Measurements from ENCODE around the gene GABBR1.
"Not testable (repeated sequence)": the region's sequence is repeated elsewhere in the genome, so short reads cannot be mapped to it uniquely, and the experiment has no call there.

The GABBR1 gene

DNA sequence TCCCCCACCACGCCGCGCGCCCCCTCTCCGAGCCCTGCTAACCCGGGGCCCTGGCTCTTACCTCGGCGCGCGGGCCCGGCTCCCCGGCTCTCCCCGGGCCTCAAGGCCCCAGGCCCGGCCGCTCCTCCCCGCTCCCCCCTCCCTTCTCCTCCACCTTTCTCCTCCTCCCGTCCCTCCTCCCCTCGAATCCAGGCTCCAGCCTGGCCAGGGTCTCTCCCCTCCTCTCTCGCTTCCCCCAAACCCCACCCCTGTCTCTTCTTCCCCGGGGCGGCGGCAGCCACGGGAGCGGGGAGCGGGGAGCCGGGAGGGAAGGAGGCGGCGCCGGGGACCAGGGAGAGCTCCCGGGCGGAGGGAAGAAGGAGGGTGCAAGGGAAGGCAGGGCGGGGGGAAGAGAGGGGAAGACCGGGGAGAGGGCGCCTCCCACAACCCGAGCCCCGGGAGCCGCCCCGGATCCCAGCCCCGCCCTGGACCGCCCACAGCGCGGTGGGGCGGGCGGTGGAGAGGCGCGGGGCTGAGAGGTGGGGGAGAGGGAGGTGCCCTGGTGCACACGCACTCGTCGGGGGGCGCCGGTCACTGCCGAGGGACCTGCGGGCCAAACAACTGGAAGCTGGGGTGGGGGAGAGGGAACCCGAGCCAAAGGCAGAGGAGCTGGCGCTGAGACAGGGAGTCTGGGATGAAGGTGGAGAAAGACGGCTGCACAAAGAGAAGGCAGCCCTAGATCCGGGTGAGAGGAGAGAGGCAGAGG lies at the start of gene GABBR1:
Gene GABBR1 (minus strand): TSS at position 395 of the 745 bp plus-strand sequence. CDS start 798 bp downstream, outside the sequence.
- peak; percentile 65 for DNase-seq

DNA sequence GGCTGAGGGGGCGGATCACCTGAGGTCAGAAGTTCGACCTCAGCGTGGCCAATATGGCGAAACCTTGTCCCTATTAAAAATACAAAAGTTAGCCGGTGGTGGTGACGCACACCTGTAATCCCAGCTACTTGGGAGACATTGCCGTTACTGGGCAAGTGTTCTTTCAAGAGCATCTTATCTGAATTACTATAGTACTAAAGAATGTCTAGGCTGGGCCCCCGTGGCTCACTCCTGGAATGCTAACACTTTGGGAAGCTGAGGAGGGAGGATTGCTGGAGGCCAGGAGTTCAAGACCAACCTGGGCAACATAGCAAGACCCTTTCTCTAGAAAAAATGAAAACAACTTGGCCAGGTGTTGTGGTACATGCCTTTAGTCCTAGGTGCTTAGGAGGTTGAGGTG lies 48.8 kb upstream of the GABBR1 start:
- DNase-seq, result no peak

DNA sequence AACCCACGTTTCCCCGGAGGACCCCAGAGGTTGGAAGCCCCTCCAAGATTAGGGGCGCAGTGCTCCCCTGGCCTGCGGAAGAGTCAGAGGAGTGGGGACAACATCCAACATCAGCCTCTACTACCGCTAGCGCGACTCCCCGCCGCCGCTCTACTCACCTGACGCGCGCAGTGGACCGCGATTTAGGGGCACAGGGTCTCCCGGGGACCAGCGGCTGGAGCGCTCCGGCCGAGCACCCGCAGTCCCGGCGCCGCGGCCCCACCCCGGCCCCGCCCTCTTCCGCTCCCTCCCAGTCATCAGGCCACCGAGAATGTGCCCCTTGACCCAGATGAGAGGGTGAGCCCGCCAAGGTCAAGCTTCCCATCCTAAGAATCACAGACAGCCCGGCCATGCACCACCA lies 47.9 kb upstream of the GABBR1 start, which contains the start of gene ZFP57:
Gene ZFP57 (minus strand): TSS at position 249 of the 400 bp plus-strand sequence. CDS start 4,149 bp downstream, outside the sequence.
- no peak for DNase-seq

DNA sequence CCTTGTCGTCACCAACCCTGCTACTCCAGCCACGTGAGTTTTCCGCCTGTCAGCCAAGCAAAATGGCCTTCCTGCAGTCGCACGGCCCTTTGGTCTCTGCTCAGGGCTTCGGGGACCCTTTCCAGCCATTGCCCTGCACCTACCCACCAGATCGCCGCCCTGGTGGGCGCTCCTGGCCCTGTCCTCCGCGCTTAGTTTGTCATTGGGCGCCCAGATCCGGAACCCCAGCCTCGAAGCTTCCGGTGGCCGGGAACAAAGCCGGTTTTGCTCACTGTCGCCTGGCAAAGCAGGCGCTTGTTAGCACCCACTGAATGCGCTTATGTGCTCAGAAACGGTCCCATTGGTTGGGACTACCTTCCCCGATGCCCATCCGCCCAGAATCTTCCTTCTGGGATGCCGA lies 47.4 kb upstream of the GABBR1 start:
- DNase-seq, result no peak

DNA sequence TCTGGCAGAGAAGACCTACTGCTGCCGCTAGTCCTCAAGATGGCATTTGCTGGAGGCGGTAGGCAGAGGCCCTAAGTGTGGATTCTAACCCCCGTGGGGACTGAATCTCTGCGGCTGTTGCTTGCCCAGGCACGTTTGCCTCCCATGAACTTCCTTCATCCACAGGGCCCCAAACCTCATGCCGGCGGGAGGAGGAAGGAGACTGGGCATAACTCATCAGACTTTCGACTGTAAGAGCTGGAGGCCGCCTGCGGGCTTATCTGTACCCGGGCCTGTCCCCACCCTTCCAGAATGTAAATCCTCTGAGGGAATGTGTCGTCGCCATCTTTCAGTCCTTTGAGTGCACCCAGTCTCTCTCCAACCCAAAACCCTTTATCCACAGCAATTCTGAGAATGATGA lies 47.0 kb upstream of the GABBR1 start:
- no peak for DNase-seq

DNA sequence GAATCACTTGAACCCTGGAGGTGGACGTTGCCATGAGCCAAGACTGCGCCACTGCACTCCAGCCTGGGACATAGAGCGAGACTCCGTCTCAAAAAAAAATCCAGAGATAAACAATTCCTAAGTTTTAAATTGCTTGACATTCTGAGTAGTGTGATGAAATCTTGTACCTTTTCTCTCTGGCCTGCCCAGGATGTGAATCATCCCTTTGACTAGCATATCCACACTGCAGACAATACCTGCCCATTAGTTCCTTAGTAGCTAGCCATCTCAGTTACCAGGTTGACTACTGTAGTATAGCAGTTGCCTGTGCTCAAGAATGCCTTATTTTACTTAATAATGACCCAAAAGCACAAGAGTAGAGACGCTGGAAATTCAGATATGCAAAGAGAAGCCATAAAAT lies 45.1 kb upstream of the GABBR1 start:
- DNase-seq, result no peak

DNA sequence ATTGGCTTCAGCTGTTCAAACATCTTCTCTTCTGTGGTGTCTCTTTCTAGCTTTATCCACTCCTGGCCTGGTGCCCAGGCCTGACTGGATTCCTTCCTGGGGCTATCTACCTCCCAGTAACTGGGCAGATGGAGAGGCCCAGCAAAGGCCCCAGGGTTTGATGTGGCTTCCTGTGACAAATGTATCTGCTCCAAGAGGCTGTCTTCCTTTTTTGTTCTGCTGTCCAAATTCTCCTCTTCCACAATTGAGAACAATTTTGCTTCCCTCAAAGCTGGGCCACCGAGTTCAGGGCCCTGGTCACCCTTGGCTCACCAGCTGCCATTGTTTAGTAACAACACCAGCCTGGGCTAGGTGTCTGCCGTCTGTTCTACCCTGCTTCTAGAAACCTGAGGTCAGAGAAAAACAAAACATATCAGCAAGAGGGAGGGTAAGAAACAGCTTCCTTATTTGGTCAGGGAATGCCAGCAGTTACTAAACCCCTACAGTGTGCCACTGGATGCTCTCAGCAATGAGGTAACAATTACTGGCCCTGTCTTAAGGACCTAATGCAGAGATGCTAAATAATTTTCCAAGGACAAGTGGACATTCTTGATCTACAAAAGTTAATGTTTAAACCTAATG lies 44.1 kb upstream of the GABBR1 start:
- DNase-seq, result no peak

DNA sequence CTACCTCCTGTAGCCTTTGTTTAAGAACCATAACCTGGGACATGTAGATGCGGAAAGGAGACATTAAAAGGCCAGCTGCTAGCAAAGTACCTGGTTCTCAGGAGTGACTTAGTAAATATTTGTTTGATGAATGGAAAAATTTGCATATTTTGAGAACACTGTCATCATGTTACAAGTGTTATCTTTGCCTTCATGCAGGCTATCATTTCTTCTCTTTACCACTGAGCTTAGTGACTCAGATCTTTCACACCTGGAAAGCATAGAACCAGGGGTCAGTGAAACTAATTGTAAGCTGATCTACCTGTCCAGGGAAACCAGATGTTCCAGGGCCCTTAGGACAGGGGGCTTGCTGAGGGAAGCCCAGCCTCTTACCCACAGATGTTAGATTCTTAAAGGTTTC lies 42.6 kb upstream of the GABBR1 start:
- DNase-seq, result no peak

DNA sequence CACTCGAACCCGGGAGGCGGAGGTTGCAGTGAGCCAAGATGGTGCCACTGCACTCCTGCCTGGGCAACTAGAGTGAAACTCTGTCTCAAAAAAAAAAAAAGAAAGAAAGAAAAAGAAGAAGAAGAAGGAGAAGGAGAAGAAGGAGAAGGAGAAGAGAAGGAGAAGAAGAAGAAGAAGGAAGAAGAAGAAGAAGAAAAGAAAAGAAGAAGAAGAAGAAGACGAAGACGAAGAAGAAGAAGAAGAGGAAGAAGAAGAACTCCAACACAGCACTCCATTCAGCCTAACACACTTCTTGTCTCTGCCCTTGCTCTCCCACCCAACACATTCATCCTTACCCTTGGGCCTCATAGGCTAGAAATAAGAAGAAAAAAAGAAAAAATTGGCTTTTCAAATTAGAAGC lies 41.0 kb upstream of the GABBR1 start:
- no peak for DNase-seq

DNA sequence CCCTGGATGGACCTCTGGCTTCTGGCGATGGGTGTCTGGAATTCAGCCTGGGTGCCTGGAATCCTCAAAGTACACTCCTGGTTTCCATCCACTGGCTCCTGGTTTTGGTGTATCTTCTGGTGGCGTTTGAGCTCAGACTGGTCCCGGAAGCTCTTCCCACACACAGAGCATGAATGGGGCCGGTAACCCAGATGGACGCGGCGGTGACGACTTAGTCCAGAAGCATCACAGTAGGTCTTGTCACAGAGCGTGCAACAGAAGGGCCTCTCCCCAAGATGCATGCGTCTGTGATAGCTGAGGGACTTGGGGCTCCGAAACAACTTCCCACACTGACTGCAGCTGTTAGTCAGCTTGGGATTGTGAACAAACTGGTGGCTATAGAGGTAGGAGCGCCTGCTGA lies 40.2 kb upstream of the GABBR1 start:
- no peak for DNase-seq

DNA sequence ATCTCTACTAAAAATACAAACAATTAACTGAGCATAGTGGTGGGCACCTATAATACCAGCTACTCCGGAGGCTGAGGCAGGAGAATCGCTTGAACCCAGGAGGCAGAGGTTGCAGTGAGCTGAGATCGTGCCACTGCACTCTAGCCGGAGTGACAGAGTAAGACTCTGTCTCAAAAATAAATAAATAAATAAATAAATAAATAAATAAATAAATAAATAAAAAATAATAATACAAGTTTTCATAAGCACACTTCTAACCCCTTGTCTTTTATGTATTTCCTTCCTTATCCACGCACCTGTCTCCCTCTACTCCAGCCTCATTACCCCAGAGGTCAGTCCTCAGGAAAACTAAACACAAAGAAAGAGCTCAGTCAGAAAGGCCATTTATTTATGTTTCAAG lies 39.1 kb upstream of the GABBR1 start:
- DNase-seq, result not testable (repeated sequence)

DNA sequence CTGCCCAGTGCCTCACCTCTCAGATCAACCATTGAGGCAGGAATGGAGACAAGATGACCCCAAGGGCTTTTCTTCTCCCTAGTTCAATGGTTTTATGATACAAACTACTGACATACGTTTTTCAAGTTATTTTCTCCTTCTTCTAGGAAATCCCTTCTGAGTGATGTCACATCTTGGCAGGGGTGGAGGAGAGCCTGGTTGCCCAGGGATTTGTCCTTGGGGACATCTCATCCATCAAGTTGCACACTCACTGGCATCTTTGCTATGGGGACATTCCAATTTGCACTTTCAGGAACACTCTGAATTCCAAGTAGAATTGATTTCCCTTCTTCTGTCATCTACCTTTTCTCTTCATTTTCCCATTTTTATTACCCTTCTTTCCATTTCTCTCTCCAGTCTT lies 38.0 kb upstream of the GABBR1 start:
- DNase-seq, result no peak

DNA sequence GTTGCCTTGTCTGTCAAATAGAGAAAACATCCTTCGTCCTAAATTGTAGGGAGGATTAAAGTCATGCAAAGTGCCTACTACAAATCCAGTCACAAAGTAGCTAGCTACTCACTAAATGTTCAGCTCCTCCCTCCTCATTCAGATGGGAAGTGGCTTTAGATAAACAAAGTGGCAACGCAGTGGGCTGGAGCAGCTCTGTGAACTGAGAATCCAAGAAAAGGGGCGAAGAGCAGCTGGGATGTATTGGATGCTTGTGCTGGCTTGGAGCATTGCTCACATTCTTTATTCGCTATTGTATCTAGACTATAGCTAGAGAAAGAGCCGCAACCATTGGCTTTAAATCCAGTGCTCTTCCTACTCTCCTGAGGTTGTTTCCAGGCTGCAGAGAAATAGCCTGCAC lies 34.2 kb upstream of the GABBR1 start:
- no peak for DNase-seq

DNA sequence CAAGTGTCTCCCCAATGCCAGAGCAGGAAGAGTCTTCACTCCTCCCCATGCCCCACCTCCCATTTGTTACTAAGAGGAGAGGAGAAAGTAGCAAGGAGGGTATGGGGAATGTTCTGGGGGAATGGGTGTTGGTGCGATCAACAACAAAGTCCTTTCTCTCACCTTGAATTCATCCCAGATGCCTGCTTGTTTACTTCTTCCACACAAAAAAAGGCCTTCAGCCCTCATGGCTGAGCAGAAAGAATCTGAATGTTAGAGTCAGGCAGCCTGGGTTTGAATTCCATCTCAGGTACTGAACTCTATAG lies 33.8 kb upstream of the GABBR1 start:
- no peak for DNase-seq

DNA sequence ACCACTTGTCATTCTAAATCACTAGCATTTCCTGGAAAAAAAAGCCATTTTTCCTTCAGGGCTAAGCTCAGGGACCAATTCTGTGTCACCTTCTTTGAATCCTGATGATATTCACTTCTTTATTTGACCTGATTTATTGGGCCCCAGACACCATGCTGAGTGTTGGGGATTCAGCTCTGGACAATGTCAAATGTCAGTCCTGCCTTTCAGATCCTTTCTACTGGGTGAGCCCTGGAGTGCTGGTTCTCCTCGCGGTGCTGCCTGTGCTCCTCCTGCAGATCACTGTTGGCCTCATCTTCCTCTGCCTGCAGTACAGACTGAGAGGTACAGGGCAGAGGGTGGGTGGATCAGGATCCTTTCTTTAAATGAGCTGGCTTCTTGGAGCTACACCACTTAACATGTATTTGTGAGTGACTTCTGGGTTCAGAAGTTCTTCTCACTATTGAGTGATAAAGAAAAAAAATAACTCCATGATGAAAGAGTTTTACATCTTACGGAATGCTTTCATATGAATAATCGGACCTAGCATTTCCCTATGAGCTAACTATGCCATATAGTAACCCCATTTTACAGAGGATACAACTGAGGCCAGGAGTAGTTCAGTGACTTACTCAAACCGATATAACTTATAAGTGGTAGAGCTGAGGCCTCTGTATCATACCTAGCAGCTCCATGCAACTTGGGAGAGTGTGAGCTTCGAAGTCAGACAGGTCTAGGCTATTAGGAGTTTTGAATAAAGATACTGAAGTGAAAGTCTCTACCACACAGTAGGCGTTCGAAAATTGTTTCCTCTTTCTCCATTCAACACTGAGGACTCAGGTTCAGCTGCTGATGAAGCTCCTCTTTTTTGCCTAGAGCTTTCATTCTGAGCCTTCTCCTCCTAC lies 33.2 kb upstream of the GABBR1 start:
- no peak for DNase-seq

DNA sequence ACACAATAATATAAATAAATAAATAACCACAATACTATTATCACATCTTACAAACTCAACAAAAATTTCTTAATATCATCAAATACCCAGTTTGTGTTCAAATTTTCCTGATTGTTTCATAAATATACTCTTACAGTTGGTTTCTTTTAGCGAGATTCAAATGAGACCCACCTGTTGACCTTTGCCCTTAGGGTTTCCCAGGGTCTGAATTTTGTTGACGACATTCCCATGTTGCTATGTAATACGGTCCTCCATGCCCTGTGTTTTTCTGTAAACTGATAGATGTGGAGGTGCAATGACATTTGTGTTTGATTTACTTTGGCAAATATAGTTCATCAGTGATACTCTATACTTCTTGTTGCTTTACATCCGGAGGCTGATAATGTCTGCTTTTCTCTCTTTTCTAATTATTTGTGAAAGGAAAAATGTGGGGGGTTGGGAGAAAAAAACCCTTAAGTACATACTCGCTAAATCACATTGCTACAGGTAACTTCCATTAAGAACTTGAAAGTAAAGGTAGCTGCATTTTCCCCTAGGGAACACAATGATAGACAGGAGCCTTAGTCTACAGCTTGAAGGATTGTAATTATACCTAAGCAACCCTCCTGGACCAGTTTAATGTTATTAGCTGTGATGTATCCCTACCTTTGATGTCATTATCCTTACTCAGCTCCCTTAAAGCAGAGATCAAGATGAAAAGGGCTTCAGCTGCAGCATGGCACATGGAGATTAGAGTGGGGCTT lies 30.5 kb upstream of the GABBR1 start:
- DNase-seq, result no peak

DNA sequence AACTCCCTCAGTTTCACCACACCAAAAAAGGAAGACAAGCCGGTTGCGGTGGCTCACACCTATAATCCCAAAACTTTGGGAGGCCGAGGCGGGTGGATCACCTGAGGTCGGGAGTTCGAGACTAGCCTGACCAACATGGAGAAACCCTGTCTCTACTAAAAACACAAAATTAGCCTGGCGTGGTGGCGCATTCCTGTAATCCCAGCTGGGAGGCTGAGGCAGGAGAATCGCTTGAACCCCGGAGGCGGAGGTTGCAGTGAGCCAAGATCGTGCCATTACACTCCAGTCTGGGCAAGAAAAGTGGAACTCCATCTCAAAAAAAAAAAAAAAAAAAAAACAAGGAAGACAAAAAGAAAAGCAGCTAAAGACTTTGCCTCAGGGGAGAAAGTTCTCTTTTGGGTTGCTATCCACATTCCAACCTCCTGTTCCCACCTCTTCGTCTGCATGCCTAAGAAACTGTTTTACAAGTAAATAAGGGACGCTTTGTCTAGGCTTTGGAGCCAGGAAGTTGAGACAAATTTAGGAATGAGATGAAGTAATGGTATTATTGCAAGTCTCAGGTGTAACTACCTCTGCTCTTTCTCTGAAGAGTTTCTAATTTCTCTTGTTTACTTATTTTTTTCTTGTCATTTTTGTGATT lies 28.6 kb upstream of the GABBR1 start:
- not testable (repeated sequence) for DNase-seq

DNA sequence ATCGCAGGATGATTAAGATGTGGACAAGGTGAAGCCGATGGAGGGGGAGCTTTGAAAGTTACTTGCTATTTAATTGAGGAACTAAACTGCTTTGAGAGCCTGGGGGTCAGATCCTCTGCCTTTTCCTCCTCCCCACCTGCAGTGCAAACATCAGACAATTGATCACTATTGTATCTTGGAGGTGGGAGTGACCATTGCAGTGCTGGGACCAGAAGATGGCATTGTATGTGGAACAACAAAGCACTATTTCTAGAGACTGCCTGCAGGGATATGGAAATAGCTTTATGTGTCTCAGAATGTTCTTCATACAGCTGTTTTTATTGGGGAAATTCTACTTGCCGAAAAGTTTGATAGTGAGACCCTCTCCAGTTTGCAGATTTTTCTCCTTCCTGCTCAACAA lies 28.1 kb upstream of the GABBR1 start:
- DNase-seq, result no peak

DNA sequence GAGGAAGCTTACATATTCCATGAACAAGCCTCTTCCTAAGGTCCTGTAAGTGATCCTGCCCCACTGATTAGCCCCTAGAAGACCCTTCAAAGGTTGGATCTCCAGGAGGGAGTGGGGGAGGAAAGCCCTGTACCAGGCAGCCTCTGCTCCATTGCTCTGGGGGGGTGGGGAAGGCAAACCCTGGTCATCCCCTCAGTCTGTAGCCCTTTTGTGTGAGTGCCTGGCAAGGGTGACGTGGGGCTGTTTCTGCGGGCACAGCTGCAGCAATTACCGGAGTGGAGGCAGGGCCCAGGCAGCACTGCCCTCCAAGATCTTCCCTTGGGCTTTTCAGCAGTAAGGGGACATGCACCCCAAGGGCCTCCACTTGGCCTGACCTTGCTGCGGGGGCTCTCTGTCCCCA lies 23.8 kb upstream of the GABBR1 start, which contains the start of gene MOG:
Gene MOG (plus strand): TSS at position 295 of the 400 bp plus-strand sequence. CDS start 118 bp downstream, outside the sequence.
- DNase-seq, result no peak

DNA sequence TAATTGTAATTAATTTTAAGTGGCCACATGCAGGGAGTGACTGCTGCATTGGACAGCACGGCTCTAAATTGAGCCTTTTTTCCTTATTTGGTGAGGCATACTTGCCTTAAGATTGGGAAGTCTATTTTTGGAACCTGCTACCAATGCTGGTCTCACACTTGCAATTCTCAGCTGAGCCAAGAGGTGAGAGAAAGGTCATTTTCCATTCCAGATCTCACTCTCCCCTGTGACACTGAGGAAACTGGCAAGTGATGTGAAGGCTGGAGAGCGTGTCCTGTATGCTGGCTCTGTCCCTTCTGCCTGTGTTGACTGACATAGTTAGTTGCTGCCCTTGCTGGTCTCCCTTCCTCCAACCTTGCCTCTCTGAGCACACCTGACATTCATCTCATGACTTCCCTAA lies 23.2 kb upstream of the GABBR1 start:
- no peak for DNase-seq

DNA sequence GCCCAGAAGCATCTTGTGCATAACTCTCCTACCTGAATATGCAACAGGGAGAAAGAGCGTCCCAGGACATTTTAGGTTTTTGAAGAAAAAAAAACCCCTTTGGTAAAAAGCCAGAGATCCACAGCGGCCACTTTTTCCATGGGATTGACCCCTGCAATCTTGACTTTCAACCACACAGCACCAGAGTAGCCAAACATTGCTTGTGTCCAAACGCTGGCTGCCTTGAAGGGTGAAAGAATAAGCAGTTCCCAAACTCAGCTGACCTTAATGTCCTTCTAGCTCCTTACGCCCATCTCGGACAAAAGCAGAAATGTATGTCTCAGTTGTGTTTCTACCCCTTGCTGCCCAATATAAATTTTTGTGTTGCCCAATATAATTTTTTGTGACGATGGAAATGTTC lies 22.7 kb upstream of the GABBR1 start:
- no peak for DNase-seq

DNA sequence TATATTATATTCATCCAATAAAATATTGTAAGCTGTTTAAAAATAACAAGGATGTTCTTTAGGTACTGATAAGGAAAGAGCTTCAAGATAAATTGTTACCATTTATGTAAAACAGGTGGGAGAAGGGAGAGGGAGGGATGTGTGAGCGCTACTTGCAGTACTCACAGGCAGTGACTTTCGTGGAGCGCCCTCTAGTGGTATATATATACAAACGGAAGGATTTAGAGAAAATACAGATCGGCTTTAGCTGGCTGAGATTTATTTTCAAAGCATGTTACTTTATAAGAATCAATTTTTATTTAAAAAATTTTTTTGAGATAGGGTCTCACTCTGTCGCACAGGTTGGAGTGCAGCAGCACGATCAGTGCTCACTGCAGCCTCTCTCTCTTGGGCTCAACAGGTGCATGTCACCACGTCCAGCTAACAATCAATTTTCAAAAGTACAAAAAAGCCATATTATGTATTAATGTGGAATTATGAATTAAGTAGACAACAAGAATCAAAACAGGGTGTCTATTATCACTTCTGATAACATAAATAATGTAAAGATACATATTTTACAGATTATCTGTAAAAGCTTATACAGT lies 20.6 kb upstream of the GABBR1 start:
- DNase-seq, result peak; percentile 67

Measured in activated CD4-positive, alpha-beta T cell treated with anti-CD3 and anti-CD28 coated beads, Interleukin-2, amount 50 U/mL, for 16 hours (primary cell).